HG03565 (cell line): ENCODE measurements around the gene EVA1C.
"Not testable (repeated sequence)": the region's sequence is repeated elsewhere in the genome, so short reads cannot be mapped to it uniquely, and the experiment has no call there.

ENCODE experiments used
- ATAC-seq: cut with Tn5 transposase; IDR thresholded peaks from one replicate; pipeline ENCODE4 v1.9.1; 2021; ENCODE audit warnings: mild to moderate bottlenecking, moderate library complexity; ENCODE audit not compliant: unreplicated experiment

EVA1C gene

DNA sequence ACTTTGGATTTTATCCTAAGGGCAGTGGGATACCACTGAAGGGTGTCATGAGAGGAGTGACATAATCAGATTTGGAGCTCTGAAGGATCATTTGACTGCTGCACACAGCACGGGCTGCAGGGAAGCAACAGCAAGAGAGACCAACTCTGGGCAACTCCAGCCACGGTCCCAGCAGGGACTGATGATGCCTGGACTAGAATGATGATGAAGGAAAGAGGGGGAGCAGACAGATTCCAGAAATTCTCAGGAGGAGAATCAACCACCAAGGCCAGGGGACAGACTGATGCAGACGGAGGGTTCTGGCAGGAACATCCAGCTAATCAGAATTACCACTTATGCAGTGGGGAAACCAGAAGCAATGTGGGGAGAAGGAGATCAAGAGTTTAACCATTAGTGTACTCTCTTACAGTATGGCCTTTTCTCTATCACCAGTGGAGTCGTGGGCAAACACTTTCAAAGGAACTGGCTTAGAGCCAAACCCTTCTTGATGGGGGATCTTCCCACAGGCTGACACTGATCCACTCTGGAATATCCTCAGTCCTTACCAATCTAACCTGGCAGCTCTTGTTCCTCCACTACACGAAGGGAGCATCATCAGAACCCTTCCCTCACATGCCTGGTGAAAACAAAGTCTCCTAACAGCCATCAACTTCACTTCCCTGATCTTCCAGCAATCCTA is 23.0 kb upstream of the EVA1C start:
- no peak for ATAC-seq

DNA sequence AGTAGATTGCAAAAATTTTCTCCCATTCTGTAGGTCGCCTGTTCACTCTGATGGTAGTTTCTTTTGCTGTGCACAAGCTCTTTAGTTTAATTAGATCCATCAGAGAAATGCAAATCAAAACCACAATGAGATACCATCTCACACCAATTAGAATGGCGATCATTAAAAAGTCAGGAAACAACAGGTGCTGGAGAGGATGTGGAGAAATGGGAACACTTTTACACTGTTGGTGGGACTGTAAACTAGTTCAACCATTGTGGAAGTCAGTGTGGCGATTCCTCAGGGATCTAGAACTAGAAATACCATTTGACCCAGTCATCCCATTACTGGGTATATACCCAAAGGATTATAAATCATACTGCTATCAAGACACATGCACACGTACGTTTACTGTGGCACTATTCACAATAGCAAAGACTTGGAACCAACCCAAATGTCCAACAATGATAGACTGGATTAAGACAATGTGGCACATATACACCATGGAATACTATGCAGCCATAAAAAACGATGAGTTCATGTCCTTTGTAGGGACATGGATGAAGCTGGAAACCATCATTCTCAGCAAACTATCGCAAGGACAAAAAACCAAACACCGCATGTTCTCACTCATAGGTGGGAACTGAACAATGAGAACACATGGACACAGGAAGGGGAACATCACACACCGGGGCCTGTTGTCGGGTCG is 21.8 kb upstream of the EVA1C start:
- ATAC-seq, result not testable (repeated sequence)

DNA sequence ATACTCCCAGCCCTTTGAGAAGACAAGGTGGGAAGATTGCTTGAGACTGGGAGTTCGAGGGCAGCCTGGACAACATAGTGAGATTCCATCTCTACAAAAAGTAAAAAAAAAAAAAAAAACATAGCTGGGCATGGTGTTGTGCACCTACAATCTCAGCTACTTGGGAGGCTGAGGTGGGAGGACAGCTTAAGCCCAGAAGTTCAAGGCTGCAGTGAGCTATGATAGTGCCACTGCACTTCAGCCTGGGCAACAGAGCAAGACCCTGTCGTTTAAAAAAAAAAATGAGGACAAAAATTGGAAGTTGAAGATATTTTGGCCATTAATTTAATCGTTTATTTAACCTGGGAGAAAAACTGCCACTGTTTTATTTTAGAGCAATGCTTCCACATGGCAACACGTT is 20.8 kb upstream of the EVA1C start:
- ATAC-seq, result no peak

GRCh38 chr21:32392299-32392879 is 20.1 kb upstream of the EVA1C start:
- ATAC-seq, result peak; percentile 1

DNA sequence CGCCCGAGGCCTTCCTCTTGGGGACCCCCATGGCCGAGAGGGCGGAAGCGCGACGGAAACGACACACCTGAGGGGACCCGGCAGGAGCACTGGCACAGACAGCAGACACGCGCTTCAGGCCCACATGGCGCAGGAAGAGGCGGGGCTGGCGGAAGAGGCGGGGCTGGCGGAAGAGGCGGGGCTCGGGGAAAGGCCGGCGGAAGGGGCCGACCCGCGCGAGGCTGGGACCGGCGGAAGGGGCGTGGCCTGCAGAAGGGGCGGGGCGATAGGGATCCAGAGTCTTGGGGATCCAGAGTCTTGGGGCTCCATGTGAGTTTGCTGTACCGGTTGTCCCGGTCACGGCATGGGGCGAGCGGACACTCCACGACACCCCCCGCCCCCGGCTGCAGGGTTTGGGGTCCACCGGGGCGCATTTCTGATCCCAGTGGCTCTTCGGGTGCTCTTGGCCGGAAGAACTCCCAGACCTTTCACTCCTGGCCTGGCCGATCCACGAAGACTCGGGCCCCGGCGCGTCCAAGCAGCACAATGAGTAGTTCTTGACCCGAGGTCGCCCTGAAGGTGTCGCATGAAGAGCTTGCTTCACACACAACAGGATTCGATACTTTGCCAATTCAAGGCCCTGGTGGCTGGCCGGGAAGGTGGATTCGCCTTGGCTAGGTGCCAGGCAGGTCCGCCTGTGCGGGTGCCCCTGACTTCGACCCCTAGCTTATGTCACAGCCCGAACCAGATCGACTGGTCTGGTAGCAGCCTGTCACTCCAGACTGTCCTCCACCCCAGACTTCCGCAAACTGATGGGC is 19.4 kb upstream of the EVA1C start, which contains the start of gene URB1:
URB1 (minus strand) TSS at position 133 of the 797 bp plus-strand sequence; CDS start at position 31, 102 bp downstream.
- peak; percentile 72 for ATAC-seq

DNA sequence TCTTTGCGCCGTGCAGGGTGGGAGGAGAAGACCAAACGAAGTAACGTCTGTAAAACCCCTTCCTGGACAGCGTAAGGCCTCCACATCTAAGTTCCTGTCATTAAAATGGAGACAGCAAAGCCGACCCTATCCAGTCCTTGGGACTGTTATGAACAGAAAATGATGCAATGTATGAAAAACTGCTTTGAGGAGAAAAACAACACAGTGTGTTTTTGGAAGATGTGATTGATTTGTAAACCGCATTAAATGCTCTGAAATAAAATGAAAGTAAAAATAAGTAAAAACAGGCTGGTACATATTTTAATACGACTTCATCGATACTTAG is 18.9 kb upstream of the EVA1C start:
- peak; percentile 31 for ATAC-seq

DNA sequence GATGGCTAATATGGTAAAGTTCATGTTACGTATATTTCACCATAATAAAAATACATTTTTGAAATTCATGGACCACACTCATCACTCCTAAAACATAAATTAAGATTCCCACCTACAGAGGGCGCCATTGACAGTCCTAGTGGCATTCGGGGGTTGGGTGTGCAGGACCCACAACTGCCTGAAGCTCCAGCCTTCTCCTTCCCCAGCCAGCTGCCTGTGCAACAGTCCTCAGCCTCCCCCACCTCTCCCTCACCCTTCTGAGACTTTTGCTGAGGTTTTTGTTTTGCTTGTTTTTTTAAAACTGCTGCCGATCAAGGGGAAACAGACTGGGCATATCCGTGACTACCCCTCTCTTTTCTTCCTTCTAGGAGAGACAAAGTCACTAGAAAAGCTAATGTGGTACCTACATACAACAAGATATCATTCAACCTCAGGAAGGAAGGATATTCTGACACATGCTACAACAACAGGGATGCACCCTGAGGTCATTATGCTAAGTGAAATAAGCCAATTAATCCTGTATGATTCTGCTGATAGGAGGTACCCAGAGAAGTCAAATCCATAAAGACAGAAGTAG is 9.2 kb upstream of the EVA1C start:
- ATAC-seq, result no peak

DNA sequence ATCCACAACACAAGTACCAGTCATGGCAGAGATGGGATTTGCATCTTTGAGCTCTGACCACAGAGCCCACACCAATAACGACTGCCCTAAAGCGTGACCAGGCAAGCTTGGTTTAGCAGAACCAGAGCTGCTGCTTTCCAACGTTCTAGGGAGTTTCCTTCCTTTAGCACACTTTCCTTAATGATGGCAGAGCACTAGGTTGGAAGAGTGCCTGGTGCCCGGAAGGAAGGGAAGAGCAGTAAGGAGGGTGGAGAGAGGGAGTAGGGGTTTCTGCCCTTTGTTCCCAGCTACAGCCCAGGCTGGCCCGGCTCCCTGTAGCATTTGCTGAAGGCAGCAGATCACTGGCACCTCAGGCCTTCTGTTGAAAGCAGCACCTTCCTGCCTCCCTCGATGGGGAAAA is 6.1 kb upstream of the EVA1C start:
- ATAC-seq, result no peak

DNA sequence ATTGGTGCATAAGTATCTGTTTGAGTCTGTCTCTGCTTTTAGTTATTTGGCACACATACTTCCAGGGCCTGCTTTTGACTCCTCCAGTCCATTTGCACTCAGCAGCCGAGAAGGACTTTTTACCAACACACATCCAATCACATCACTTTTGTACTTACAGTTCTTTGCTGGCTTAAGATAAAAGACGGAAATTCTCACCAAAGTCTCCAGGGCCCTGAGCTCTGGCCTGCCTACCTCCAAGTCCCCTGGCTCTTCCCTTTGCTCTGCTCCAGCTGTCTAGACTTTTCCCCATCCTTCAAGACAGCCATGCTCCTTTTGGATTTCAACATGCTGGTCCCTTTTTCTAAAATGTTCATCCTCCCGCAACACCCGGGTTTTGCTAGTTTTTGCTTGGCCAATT is 2.2 kb upstream of the EVA1C start:
- ATAC-seq, result no peak

DNA sequence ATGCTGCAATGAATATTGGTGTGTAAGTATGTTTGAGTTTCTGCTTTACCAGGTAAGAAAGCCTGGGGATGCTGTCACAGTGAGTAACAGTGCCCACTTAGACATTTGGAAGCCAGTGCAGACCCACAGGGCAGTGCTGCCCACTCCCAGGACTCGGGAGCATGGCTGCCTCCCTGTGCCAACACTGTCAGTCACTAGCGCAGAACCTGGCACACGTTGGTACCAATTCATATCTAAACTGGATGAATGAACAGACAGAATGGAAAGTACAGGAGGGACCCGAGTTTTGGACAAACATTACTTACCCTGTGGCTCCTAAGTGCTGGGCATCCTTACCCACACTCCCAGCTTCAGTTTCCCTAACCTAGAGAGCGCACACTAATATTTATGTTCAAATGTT is 1.6 kb upstream of the EVA1C start:
- no peak for ATAC-seq

DNA sequence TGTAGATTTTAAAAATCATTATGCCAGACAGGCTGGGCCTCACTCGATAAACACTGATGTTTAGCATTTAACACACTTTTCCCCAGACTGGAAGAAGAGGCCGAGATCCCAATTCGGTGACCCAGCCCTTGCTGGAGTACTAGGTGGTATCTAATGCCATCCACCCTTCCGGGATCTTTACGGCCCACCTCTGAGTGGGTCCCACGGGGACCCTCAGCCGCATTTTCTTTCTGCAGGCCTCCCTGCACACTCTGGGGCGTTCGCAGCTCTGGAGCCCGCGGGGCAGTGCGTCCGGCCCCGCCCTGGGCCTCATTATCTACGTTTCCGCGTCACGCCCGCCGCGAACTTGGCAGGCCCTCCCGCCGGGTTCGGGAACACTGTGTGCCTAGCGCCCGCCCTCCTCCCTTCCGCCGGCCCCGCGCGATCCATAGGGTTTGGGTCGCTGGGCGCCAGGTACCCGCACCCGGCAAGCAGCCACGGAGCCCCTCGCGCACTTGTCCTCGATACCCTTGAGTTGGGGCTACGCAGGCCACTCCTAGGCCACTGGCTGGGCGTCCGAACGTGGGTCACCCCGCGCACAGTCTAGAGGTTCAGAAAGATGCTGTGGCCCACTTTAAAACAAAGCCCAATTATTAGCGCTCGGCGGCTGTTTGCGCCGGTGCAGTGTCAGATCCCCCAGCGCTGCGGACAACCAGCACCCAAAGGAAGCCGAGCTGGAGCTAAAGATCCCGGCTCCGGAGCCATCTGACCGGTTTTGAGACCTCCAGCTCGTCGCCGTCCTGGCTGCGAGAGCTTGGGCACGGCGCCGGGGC is 950 bp upstream of the EVA1C start:
- ATAC-seq, result no peak

DNA sequence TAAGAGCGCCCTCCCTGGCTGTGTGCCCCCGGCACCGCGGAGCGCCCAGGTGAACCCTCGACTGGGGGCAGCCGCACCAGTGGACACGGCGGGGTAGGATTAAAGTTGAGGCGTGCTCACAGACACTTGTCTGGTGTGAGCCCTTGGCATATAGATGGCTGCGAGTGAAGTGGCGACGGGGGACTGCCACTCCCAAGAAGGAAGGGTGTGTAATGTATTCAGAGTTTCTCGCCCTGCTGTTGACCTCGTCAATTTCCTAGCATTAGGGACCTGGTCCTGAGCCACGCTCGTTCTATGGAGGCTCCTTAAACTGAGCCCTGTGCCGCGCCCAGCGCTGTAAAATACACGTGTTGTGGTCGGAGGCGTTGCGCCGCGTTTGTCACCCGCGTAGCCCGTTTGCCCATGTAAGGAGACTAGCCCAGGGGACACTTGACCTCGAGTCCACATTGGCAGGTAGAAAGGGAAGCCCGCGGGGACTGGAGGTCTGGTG is 554 bp downstream of the EVA1C start:
- ATAC-seq, result no peak

- ATAC-seq, result no peak
Observed at GRCh38 chr21:32413697-32414578, 1.4 kb downstream of the EVA1C start.

DNA sequence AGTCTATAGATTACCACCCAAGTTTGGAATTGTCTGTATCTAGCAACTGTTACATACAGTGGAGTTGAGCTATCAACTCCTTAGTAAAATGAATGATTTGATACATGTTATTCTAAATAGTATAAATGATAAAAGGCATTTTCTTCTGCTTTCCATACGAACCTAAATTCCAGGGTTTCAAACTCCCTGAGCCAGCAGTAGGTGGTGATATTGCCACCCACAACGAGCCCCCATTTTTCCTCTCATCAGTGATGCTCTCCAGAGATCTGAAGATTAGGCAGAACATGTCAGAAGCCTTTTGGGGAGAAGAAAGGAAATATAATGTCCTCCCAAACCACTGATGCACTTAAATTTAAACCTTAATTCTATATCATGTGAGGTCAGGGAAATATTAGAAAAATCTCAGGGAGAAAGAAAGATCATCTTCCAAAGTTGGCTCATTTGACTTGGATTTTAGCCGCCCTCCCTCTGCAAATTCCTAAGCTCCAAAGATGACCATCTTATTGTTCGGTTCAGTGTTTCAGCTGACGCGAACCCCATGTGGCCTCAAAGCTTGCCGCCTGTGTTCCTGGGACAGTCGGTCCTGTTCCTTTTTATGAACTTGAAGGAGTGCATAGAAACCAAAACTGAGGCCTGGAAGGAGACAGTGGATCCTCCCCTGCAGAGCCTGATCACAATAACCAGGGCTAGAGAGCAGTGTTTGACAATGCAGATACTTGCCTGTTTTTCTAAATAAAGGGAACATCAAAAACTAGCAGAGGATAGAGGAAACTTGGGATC is 2.3 kb downstream of the EVA1C start:
- ATAC-seq, result no peak

GRCh38 chr21:32415451-32416398 is 3.2 kb downstream of the EVA1C start:
- no peak for ATAC-seq

GRCh38 chr21:32418146-32418545 is 5.6 kb downstream of the EVA1C start:
- no peak for ATAC-seq

DNA sequence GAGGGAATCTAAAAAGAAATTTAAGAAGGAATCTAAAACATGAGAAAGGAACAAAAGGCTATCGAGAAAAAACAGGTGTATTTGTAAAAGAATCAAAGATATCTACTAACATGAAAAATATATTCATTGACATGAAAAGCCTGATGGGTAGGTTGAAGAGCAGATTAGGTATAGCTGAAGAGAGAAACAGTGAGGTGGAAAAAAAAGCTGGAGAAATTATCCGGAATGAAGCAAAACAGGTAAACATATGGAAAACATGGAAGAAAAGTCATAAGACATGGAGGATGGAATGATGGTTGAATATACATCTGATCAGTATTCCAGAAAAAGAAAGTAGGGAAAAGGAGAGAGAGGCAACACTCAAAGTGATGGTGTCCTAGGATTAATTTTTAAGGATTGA is 9.6 kb downstream of the EVA1C start:
- ATAC-seq, result no peak
